ENCODE results near the gene UMAD1. TPM values are rescaled to one million over a fixed set of nuclear protein-coding genes. Genes with fewer than 3 reads are reported as not detected.

The UMAD1 gene
- total and polyA plus RNA-seq, 2 of the 13 experiments (the other 11 are each of a cell fraction or from before 2014, with no cell fraction given), result 16.8 to 17.6 TPM

DNA sequence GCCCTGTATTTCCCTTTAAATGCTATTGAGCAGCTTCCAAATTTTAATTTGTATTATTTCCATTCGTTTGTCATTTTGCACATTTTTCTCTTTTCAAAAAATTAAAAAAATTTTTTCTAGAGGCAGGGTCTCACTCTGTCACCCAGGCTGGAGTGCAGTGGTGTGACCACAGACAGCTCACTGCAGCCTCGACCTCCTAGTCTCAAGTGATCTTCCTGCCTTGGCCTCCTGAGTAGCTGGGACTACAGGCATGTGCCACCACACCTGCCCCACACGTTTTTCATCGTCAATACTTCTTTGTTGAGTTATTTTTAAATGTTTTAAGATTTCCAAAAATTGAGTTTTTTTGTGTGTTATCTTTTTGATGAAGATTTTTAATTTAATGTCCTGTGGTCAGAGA lies 73.2 kb downstream of the UMAD1 start:
- DNase-seq (ENCODE audit: low spot score) (no peak), FAIRE-seq (no peak), ATAC-seq (no peak)
- POLR2A ChIA-PET, result no interaction called here
- Histone ChIP-seq H3K9ac (ENCODE audit: insufficient read depth, low read depth, low read length) (no peak overlapping the region), H2AFZ (ENCODE audit: low read length) (no peak overlapping the region), H3K36me3 (replicated peaks in 1 of 2; ENCODE audit: control insufficient read depth in 1 of 2, insufficient read depth in 2 of 2, low read length in 2 of 2) (no peaks in the 10 kb centered on the region), H3K27ac (ENCODE audit: extremely low read length, insufficient read depth, low read length) (no peak overlapping the region), H3K4me1 (ENCODE audit: insufficient read depth, low read length) (no peaks in the 10 kb centered on the region), H4K20me1 (ENCODE audit: insufficient read depth, low read length) (no peaks in the 10 kb centered on the region), H3K4me3 (replicated peaks in 1 of 3; ENCODE audit: insufficient read depth in 1 of 3, low read depth in 2 of 3, low read length in 3 of 3) (no peak overlapping the region), H3K9me3 (ENCODE audit: low read length) (no peaks in the 10 kb centered on the region), H3K4me2 (ENCODE audit: low read depth, low read length) (no peak overlapping the region), H3K27me3 (ENCODE audit: control insufficient read depth in 1 of 2, insufficient read depth in 2 of 2, low read length in 2 of 2) (no peaks in the 10 kb centered on the region), H3K79me2 (ENCODE audit: insufficient read depth, low read length) (no peaks in the 10 kb centered on the region)
- BruUV-seq (replicated peaks), result no TSS peak
- CTCF ChIA-PET (ENCODE audit: low intra/inter-chr PET ratio, low total read pairs), result no interaction called here
- in situ Hi-C loops (cut with HindIII; ENCODE audit: extremely low pct_ligation_motif_present, low pct_unique_long_range_greater_than_20kb) (no loop called here), intact Hi-C loops (cut with micrococcal nuclease; ENCODE audit: unreplicated experiment) (no loop called here)
- 95% methylated on average over 4 of the region's 4 CpGs for WGBS (ENCODE audit: low lambda C conversion rate)
- TF ChIP-seq SP2 (CRISPR knock-in tag; IDR thresholded peaks at IDR 0.05) (no peak), LRRFIP1 (CRISPR knock-in tag; conservative IDR thresholded peaks at IDR 0.05) (no peak), ZFY (CRISPR knock-in tag; IDR thresholded peaks at IDR 0.05) (no peak), CREM (IDR thresholded peaks at IDR 0.05) (no peak), CREM (CRISPR knock-in tag; IDR thresholded peaks at IDR 0.05) (no peak), ZBTB20 (CRISPR knock-in tag; IDR thresholded peaks at IDR 0.05; ENCODE audit: borderline replicate concordance, low read depth) (no peak), ZNF616 (CRISPR knock-in tag; IDR thresholded peaks at IDR 0.05; ENCODE audit: low read depth) (no peak), ZNF383 (CRISPR knock-in tag; IDR thresholded peaks at IDR 0.05; ENCODE audit: borderline replicate concordance) (no peak), E2F5 (CRISPR knock-in tag; conservative IDR thresholded peaks at IDR 0.05) (no peak), ARID3A (IDR thresholded peaks at IDR 0.05; ENCODE audit: low read depth, low read length) (no peak), NR2F6 (IDR thresholded peaks at IDR 0.05) (no peak), NR2F6 (CRISPR knock-in tag; IDR thresholded peaks at IDR 0.05) (no peak), ZNF432 (CRISPR knock-in tag; IDR thresholded peaks at IDR 0.05; ENCODE audit: borderline replicate concordance) (no peak), AGO1 (IDR thresholded peaks at IDR 0.05; ENCODE audit: low read depth, low read length, poor library complexity, severe bottlenecking) (no peak), POLR2AphosphoS2 (IDR thresholded peaks at IDR 0.05; ENCODE audit: low read depth, low read length) (no peak), KLF9 (CRISPR knock-in tag; IDR thresholded peaks at IDR 0.05; ENCODE audit: low read depth) (no peak), ZNF772 (CRISPR knock-in tag; IDR thresholded peaks at IDR 0.05) (no peak), ATF6 (CRISPR knock-in tag; conservative IDR thresholded peaks at IDR 0.05) (no peak), KMT2B (CRISPR knock-in tag; IDR thresholded peaks at IDR 0.05) (no peak)
